Measurements from ENCODE around the gene PIGN. TPM values are rescaled to one million over a fixed set of nuclear protein-coding genes. Genes with fewer than 3 reads are reported as not detected.

The PIGN gene
- 10 to 100 TPM; 26.0 to 47.0 TPM for total RNA-seq
- polyA plus RNA-seq (ENCODE audit: insufficient read length in 2 of 2), result 10 to 100 TPM; 10.9 to 12.8 TPM
- long read RNA-seq, donor 1, full-length matches to known transcripts, result 2 of 2 reads
- long read RNA-seq, donor 1, partial matches to known transcripts, result 0 of 2 reads
- long read RNA-seq, donor 1, other reads (novel, unspliced or antisense), result 0 of 2 reads
- long read RNA-seq, donor 2, full-length matches to known transcripts, result 1 of 1 reads
- long read RNA-seq, donor 2, partial matches to known transcripts, result 0 of 1 reads
- long read RNA-seq, donor 2, other reads (novel, unspliced or antisense), result 0 of 1 reads
- long read RNA-seq, donor 3, partial matches to known transcripts, result 0 of 1 reads
- long read RNA-seq, donor 3, other reads (novel, unspliced or antisense), result 0 of 1 reads
- long read RNA-seq, donor 4, result 0 reads

GRCh38 chr18:62186774-62187542 lies at the start of gene PIGN, which contains the start of gene RELCH:
TSS of gene PIGN (minus strand) at chr18:62187056. CDS start at chr18:62161353, 25,703 bp downstream.
TSS of gene RELCH (plus strand) at chr18:62187255. CDS start at chr18:62187506, 251 bp downstream.
- no peaks in the 10 kb centered on the region for H3K27me3 ChIP-seq (ENCODE audit: control insufficient read depth, insufficient read depth, low read length)
- H3K27ac ChIP-seq (ENCODE audit: low read depth, low read length), result peak within 1 kb of the TSS; percentile 93
- H3K9me3 ChIP-seq (ENCODE audit: control insufficient read depth, insufficient read depth, low read length), result no peaks in the 10 kb centered on the region
- no peaks in the 10 kb centered on the region for H3K36me3 ChIP-seq (ENCODE audit: control insufficient read depth, insufficient read depth, low read length)
- peaks cover 5% of the 10 kb centered on the region for H3K4me1 ChIP-seq (ENCODE audit: control insufficient read depth, insufficient read depth, low read length)
- 0% methylated on average over 52 of the region's 55 CpGs for WGBS (ENCODE audit: insufficient coverage)
- DNase-seq (ENCODE audit: low read depth in 4 of 6, low spot score in 6 of 6), result peak; percentile 88 to 100 (median 98)
- peak within 1 kb of the TSS; percentile 99 for H3K4me3 ChIP-seq (ENCODE audit: low read depth, low read length)

GRCh38 chr18:62236252-62236651 lies 49.4 kb upstream of the PIGN start:
- H3K9me3 ChIP-seq (ENCODE audit: control insufficient read depth, insufficient read depth, low read length), result peaks cover 2% of the 10 kb centered on the region
- H3K4me3 ChIP-seq (ENCODE audit: low read depth, low read length), result no peak overlapping the region
- no peaks in the 10 kb centered on the region for H3K36me3 ChIP-seq (ENCODE audit: control insufficient read depth, insufficient read depth, low read length)
- WGBS (ENCODE audit: insufficient coverage), result no CpG with 5 or more reads among the region's 1 CpG
- no peak overlapping the region for H3K27ac ChIP-seq (ENCODE audit: low read depth, low read length)
- H3K27me3 ChIP-seq (ENCODE audit: control insufficient read depth, insufficient read depth, low read length), result no peaks in the 10 kb centered on the region
- H3K4me1 ChIP-seq (ENCODE audit: control insufficient read depth, insufficient read depth, low read length), result no peaks in the 10 kb centered on the region
- DNase-seq (ENCODE audit: low read depth in 4 of 6, low spot score in 6 of 6), result no peak

GRCh38 chr18:62226047-62226446 lies 39.2 kb upstream of the PIGN start:
- WGBS (ENCODE audit: insufficient coverage), result no CpG with 5 or more reads among the region's 3 CpGs
- Histone ChIP-seq H3K4me1 (ENCODE audit: control insufficient read depth, insufficient read depth, low read length) (no peaks in the 10 kb centered on the region), H3K9me3 (ENCODE audit: control insufficient read depth, insufficient read depth, low read length) (no peaks in the 10 kb centered on the region), H3K36me3 (ENCODE audit: control insufficient read depth, insufficient read depth, low read length) (no peaks in the 10 kb centered on the region), H3K27me3 (ENCODE audit: control insufficient read depth, insufficient read depth, low read length) (no peaks in the 10 kb centered on the region), H3K27ac (ENCODE audit: low read depth, low read length) (no peak overlapping the region), H3K4me3 (ENCODE audit: low read depth, low read length) (no peak overlapping the region)
- DNase-seq (ENCODE audit: low read depth in 4 of 6, low spot score in 6 of 6), result no peak

- no peak overlapping the region for H3K4me3 ChIP-seq (ENCODE audit: low read depth, low read length)
- no peaks in the 10 kb centered on the region for H3K9me3 ChIP-seq (ENCODE audit: control insufficient read depth, insufficient read depth, low read length)
- H3K36me3 ChIP-seq (ENCODE audit: control insufficient read depth, insufficient read depth, low read length), result no peaks in the 10 kb centered on the region
- no peak overlapping the region for H3K27ac ChIP-seq (ENCODE audit: low read depth, low read length)
- no peak for DNase-seq (ENCODE audit: low read depth in 4 of 6, low spot score in 6 of 6)
- H3K27me3 ChIP-seq (ENCODE audit: control insufficient read depth, insufficient read depth, low read length), result no peaks in the 10 kb centered on the region
- no CpG with 5 or more reads among the region's 2 CpGs for WGBS (ENCODE audit: insufficient coverage)
- no peaks in the 10 kb centered on the region for H3K4me1 ChIP-seq (ENCODE audit: control insufficient read depth, insufficient read depth, low read length)
Measured at GRCh38 chr18:62224229-62224628, 37.4 kb upstream of the PIGN start.

- no peak overlapping the region for H3K27ac ChIP-seq (ENCODE audit: low read depth, low read length)
- H3K36me3 ChIP-seq (ENCODE audit: control insufficient read depth, insufficient read depth, low read length), result peaks cover 8% of the 10 kb centered on the region
- no peaks in the 10 kb centered on the region for H3K9me3 ChIP-seq (ENCODE audit: control insufficient read depth, insufficient read depth, low read length)
- H3K4me1 ChIP-seq (ENCODE audit: control insufficient read depth, insufficient read depth, low read length), result no peaks in the 10 kb centered on the region
- no peak for DNase-seq (ENCODE audit: low read depth in 4 of 6, low spot score in 6 of 6)
- no CpG with 5 or more reads among the region's 1 CpG for WGBS (ENCODE audit: insufficient coverage)
- H3K27me3 ChIP-seq (ENCODE audit: control insufficient read depth, insufficient read depth, low read length), result no peaks in the 10 kb centered on the region
- H3K4me3 ChIP-seq (ENCODE audit: low read depth, low read length), result no peak overlapping the region
Measured at GRCh38 chr18:62214790-62215189, 27.9 kb upstream of the PIGN start.

- no peaks in the 10 kb centered on the region for H3K27me3 ChIP-seq (ENCODE audit: control insufficient read depth, insufficient read depth, low read length)
- peaks cover 8% of the 10 kb centered on the region for H3K36me3 ChIP-seq (ENCODE audit: control insufficient read depth, insufficient read depth, low read length)
- no peak overlapping the region for H3K27ac ChIP-seq (ENCODE audit: low read depth, low read length)
- H3K9me3 ChIP-seq (ENCODE audit: control insufficient read depth, insufficient read depth, low read length), result peaks cover 2% of the 10 kb centered on the region
- H3K4me3 ChIP-seq (ENCODE audit: low read depth, low read length), result no peak overlapping the region
- H3K4me1 ChIP-seq (ENCODE audit: control insufficient read depth, insufficient read depth, low read length), result no peaks in the 10 kb centered on the region
- DNase-seq (ENCODE audit: low read depth in 4 of 6, low spot score in 6 of 6), result no peak
Measured at GRCh38 chr18:62211325-62211828, 24.5 kb upstream of the PIGN start.

- peaks cover 8% of the 10 kb centered on the region for H3K36me3 ChIP-seq (ENCODE audit: control insufficient read depth, insufficient read depth, low read length)
- DNase-seq (ENCODE audit: low read depth in 4 of 6, low spot score in 6 of 6), result no peak
- no peaks in the 10 kb centered on the region for H3K27me3 ChIP-seq (ENCODE audit: control insufficient read depth, insufficient read depth, low read length)
- 100% methylated on average over 1 of the region's 1 CpG for WGBS (ENCODE audit: insufficient coverage)
- H3K4me1 ChIP-seq (ENCODE audit: control insufficient read depth, insufficient read depth, low read length), result no peaks in the 10 kb centered on the region
- no peak overlapping the region for H3K27ac ChIP-seq (ENCODE audit: low read depth, low read length)
- peaks cover 2% of the 10 kb centered on the region for H3K9me3 ChIP-seq (ENCODE audit: control insufficient read depth, insufficient read depth, low read length)
- H3K4me3 ChIP-seq (ENCODE audit: low read depth, low read length), result no peak overlapping the region
Measured at GRCh38 chr18:62210138-62210537, 23.3 kb upstream of the PIGN start.

- H3K36me3 ChIP-seq (ENCODE audit: control insufficient read depth, insufficient read depth, low read length), result peaks cover 3% of the 10 kb centered on the region
- H3K27ac ChIP-seq (ENCODE audit: low read depth, low read length), result no peak overlapping the region
- no peaks in the 10 kb centered on the region for H3K27me3 ChIP-seq (ENCODE audit: control insufficient read depth, insufficient read depth, low read length)
- no peak for DNase-seq (ENCODE audit: low read depth in 4 of 6, low spot score in 6 of 6)
- H3K4me1 ChIP-seq (ENCODE audit: control insufficient read depth, insufficient read depth, low read length), result no peaks in the 10 kb centered on the region
- H3K4me3 ChIP-seq (ENCODE audit: low read depth, low read length), result no peak overlapping the region
- H3K9me3 ChIP-seq (ENCODE audit: control insufficient read depth, insufficient read depth, low read length), result peaks cover 2% of the 10 kb centered on the region
Measured at GRCh38 chr18:62209046-62209445, 22.2 kb upstream of the PIGN start.

- H3K4me1 ChIP-seq (ENCODE audit: control insufficient read depth, insufficient read depth, low read length), result no peaks in the 10 kb centered on the region
- H3K4me3 ChIP-seq (ENCODE audit: low read depth, low read length), result no peak overlapping the region
- DNase-seq (ENCODE audit: low read depth in 4 of 6, low spot score in 6 of 6), result no peak
- WGBS (ENCODE audit: insufficient coverage), result no CpG with 5 or more reads among the region's 4 CpGs
- H3K27ac ChIP-seq (ENCODE audit: low read depth, low read length), result no peak overlapping the region
- H3K36me3 ChIP-seq (ENCODE audit: control insufficient read depth, insufficient read depth, low read length), result no peaks in the 10 kb centered on the region
- H3K9me3 ChIP-seq (ENCODE audit: control insufficient read depth, insufficient read depth, low read length), result peaks cover 2% of the 10 kb centered on the region
- H3K27me3 ChIP-seq (ENCODE audit: control insufficient read depth, insufficient read depth, low read length), result no peaks in the 10 kb centered on the region
Measured at GRCh38 chr18:62206593-62206992, 19.7 kb upstream of the PIGN start.
